Endodermal cell (in vitro differentiated cells): Measurements from ENCODE around the gene UBC. TPM values are rescaled to one million over a fixed set of nuclear protein-coding genes. Genes with fewer than 3 reads are reported as not detected.
A peak's percentile ranks its signal among the peaks of the same experiment; 100 is the strongest.
"Not testable (repeated sequence)": the region's sequence is repeated elsewhere in the genome, so short reads cannot be mapped to it uniquely, and the experiment has no call there.

ENCODE experiments used
- DNase-seq: peaks from one replicate; pipeline ENCODE4 v3.0.0-alpha.2; 2017
- H3K27ac ChIP-seq: 2 replicates; pipeline ENCODE4 v1.5.1; 2013; ENCODE audit warnings: mild to moderate bottlenecking, low read depth, low read length, moderate library complexity
- H3K27me3 ChIP-seq: 2 replicates; pipeline ENCODE4 v1.6.1; 2013; ENCODE audit warnings: mild to moderate bottlenecking, low read length, moderate library complexity; ENCODE audit not compliant: insufficient read depth, control insufficient read depth, poor library complexity, severe bottlenecking
- H3K36me3 ChIP-seq: 2 replicates; pipeline ENCODE4 v1.7.0; 2013; ENCODE audit warnings: mild to moderate bottlenecking, low read length, moderate library complexity; ENCODE audit not compliant: control insufficient read depth, insufficient read depth
- H3K4me1 ChIP-seq: one replicate; pipeline ENCODE4 v1.7.0; 2013; ENCODE audit warnings: low read length; ENCODE audit not compliant: control insufficient read depth, insufficient read depth
- H3K4me3 ChIP-seq: 2 replicates; pipeline ENCODE4 v1.5.1; 2013; ENCODE audit warnings: mild to moderate bottlenecking, low read length, moderate library complexity
- H3K9ac ChIP-seq: 2 replicates; pipeline ENCODE4 v1.6.1; 2013; ENCODE audit warnings: mild to moderate bottlenecking, low read length, moderate library complexity; ENCODE audit not compliant: poor library complexity, severe bottlenecking; ENCODE audit errors: extremely low read depth
- H3K9me3 ChIP-seq: 2 replicates; pipeline ENCODE4 v1.6.1; 2013; ENCODE audit warnings: mild to moderate bottlenecking, low read length, moderate library complexity; ENCODE audit not compliant: control insufficient read depth
- H3K27ac Mint-ChIP-seq: 2 replicates; pipeline ENCODE4 v1.8.0; 2020; ENCODE audit warnings: mixed read lengths
- H3K27me3 Mint-ChIP-seq: 2 replicates; pipeline ENCODE4 v1.8.0; 2021; ENCODE audit warnings: mild to moderate bottlenecking, mixed read lengths; ENCODE audit not compliant: insufficient read depth
- H3K36me3 Mint-ChIP-seq: 2 replicates; pipeline ENCODE4 v1.8.0; 2020; ENCODE audit warnings: low read depth, mixed read lengths
- H3K4me1 Mint-ChIP-seq: 2 replicates; pipeline ENCODE4 v1.8.0; 2020; ENCODE audit warnings: mixed read lengths
- H3K4me3 Mint-ChIP-seq: 2 replicates; pipeline ENCODE4 v1.8.0; 2020; ENCODE audit warnings: mild to moderate bottlenecking, moderate library complexity, mixed read lengths
- H3K9me3 Mint-ChIP-seq: 2 replicates; pipeline ENCODE4 v1.8.0; 2020; ENCODE audit warnings: mild to moderate bottlenecking, mixed read lengths
- CTCF ChIP-seq: fragments of 200-600 bp; sonication (generic); conservative IDR thresholded peaks from 2 replicates; pipeline ENCODE4 v1.5.0; 2021; ENCODE audit warnings: antibody characterized with exemption, mild to moderate bottlenecking
- WGBS, 2 experiments: methylation state at CpG; one replicate each; pipeline versions ENCODE4 v1.1.5 to v1.1.7; 2013; ENCODE audit warnings: missing lambda C conversion rate in 2 of 2, mixed read lengths in 1 of 2; ENCODE audit not compliant: insufficient coverage in 1 of 2, insufficient read length in 1 of 2; 5-methylcytosine and 5-hydroxymethylcytosine counted together
- total RNA-seq, 2 donors: library from RNA; stranded (reverse); fragmentation: NEBNext Ultra II Directional in 1 of 2; extraction: Animal tissue kit (Norgen Biotek cat#: 25700) in 1 of 2; gene quantifications; 2 replicates in 1 of 2; 3 replicates in 1 of 2; pipeline ENCODE4 v1.2.1, GENCODE V29; 2021

The UBC gene
- total RNA-seq, 2 donors from 2014 or later, result 580 to 625 TPM

- H3K27ac Mint-ChIP-seq, result peak overlapping the region; percentile 92
- Histone ChIP-seq H3K36me3 (no peaks in the 10 kb centered on the region), H3K4me1 (peaks cover 19% of the 10 kb centered on the region), H3K9ac (no peak overlapping the region), H3K4me3 (peak overlapping the region; percentile 73), H3K9me3 (no peaks in the 10 kb centered on the region), H3K27ac (no peak overlapping the region), H3K27me3 (no peaks in the 10 kb centered on the region)
- TF ChIP-seq CTCF, result no peak
- no peaks in the 10 kb centered on the region for H3K9me3 Mint-ChIP-seq
- H3K27me3 Mint-ChIP-seq, result no peaks in the 10 kb centered on the region
- no peaks in the 10 kb centered on the region for H3K36me3 Mint-ChIP-seq
- 53 to 81% methylated on average over 5 to 17 of the region's 17 CpGs for WGBS, 2 experiments
- DNase-seq, result peak; percentile 77
- peaks cover 60% of the 10 kb centered on the region for H3K4me1 Mint-ChIP-seq
- peak overlapping the region; percentile 59 for H3K4me3 Mint-ChIP-seq
Observed at GRCh38 chr12:124919521-124920352, 5.3 kb upstream of the UBC start.

GRCh38 chr12:124918622-124918988, 4.2 kb upstream of the UBC start:
- peak overlapping the region; percentile 100 for H3K4me3 Mint-ChIP-seq

GRCh38 chr12:124917841-124918621, 3.6 kb upstream of the UBC start:
- H3K4me3 ChIP-seq, result peak overlapping the region; percentile 71
- peaks cover 19% of the 10 kb centered on the region for H3K4me1 ChIP-seq
- no peak for TF ChIP-seq CTCF
- Mint-ChIP-seq H3K9me3 (no peaks in the 10 kb centered on the region), H3K27me3 (no peaks in the 10 kb centered on the region), H3K4me1 (peaks cover 62% of the 10 kb centered on the region), H3K36me3 (peaks cover 14% of the 10 kb centered on the region), H3K27ac (peak overlapping the region; percentile 96), H3K4me3 (peak overlapping the region; percentile 100)
- peak overlapping the region; percentile 51 for H3K9ac ChIP-seq
- peak overlapping the region; percentile 97 for H3K27ac ChIP-seq
- 76 to 88% methylated on average over 6 to 11 of the region's 12 CpGs for WGBS, 2 experiments
- H3K9me3 ChIP-seq, result no peaks in the 10 kb centered on the region
- peaks cover 13% of the 10 kb centered on the region for H3K36me3 ChIP-seq
- H3K27me3 ChIP-seq, result no peaks in the 10 kb centered on the region
- peak; percentile 67 for DNase-seq

More at GRCh38 chr12:124918622-124918988, 4.2 kb upstream of the UBC start:
- H3K27ac ChIP-seq, H3K36me3 Mint-ChIP-seq, H3K9ac ChIP-seq, H3K36me3 ChIP-seq, H3K9me3 Mint-ChIP-seq, H3K9me3 ChIP-seq, H3K27me3 Mint-ChIP-seq, H3K4me3 ChIP-seq, DNase-seq, H3K27me3 ChIP-seq: not testable (repeated sequence)
- 92 to 95% methylated on average over 3 of the region's 3 CpGs for WGBS, 2 experiments
- Mint-ChIP-seq H3K4me1 (peaks cover 56% of the 10 kb centered on the region), H3K27ac (peak overlapping the region; percentile 96)
- peaks cover 19% of the 10 kb centered on the region for H3K4me1 ChIP-seq
